C4-2B (cell line): ENCODE results near the gene PRICKLE1.

Experiments
- H3K27ac ChIP-seq: fragments of 450-650 bp; 2 replicates; pipeline ENCODE4 v1.5.1; 2017
- CTCF ChIP-seq: fragments of 450-650 bp; conservative IDR thresholded peaks from 2 replicates; pipeline ENCODE4 v1.5.1; 2017; ENCODE audit warnings: mild to moderate bottlenecking
- ZFX ChIP-seq: fragments of 450-650 bp; IDR thresholded peaks from 2 replicates; pipeline ENCODE4 v1.6.1; 2017

Gene PRICKLE1

GRCh38 chr12:42588524-42589464, 752 bp downstream of the PRICKLE1 start:
- H3K27ac ChIP-seq, result no peak overlapping the region
- no peak for TF ChIP-seq ZFX
- peak; percentile 57 for TF ChIP-seq CTCF

- TF ChIP-seq CTCF (no peak), ZFX (no peak)
- H3K27ac ChIP-seq, result no peak overlapping the region
Observed at GRCh38 chr12:42587601-42588523, 1.7 kb downstream of the PRICKLE1 start.

- no peak for TF ChIP-seq ZFX
- TF ChIP-seq CTCF, result no peak
- H3K27ac ChIP-seq, result no peak overlapping the region
Observed at GRCh38 chr12:42586268-42586667, 3.3 kb downstream of the PRICKLE1 start.

- TF ChIP-seq CTCF (no peak), ZFX (no peak)
Observed at GRCh38 chr12:42585841-42586216, 3.7 kb downstream of the PRICKLE1 start.

GRCh38 chr12:42585154-42585840, 4.2 kb downstream of the PRICKLE1 start:
- H3K27ac ChIP-seq, result no peak overlapping the region
- no peak for TF ChIP-seq CTCF
- no peak for TF ChIP-seq ZFX

More at GRCh38 chr12:42585841-42586216, 3.7 kb downstream of the PRICKLE1 start:
- no peak overlapping the region for H3K27ac ChIP-seq

- TF ChIP-seq ZFX (no peak), CTCF (no peak)
- no peak overlapping the region for H3K27ac ChIP-seq
Observed at GRCh38 chr12:42584651-42585111, 4.9 kb downstream of the PRICKLE1 start.
